K562 (cell line): ENCODE results near the gene BCAS3. TPM values are rescaled to one million over a fixed set of nuclear protein-coding genes. Genes with fewer than 3 reads are reported as not detected.

ENCODE experiments used
- ATF7 ChIP-seq: fragments of 450-650 bp; IDR thresholded peaks from 2 replicates; pipeline ENCODE4 v1.7.1; 2014; ENCODE audit warnings: mild to moderate bottlenecking, moderate library complexity
- ETV1 ChIP-seq: fragments of 450-650 bp; conservative IDR thresholded peaks from 2 replicates; pipeline ENCODE4 v1.6.1; 2016; ENCODE audit warnings: missing genetic modification characterization, control low read depth, low read depth, missing compliant biosample characterization
- FOXA1 ChIP-seq: fragments of 450-650 bp; IDR thresholded peaks from 2 replicates; pipeline ENCODE4 v1.6.1; 2016; ENCODE audit warnings: mild to moderate bottlenecking, borderline replicate concordance
- HLTF ChIP-seq: fragments of 450-650 bp; IDR thresholded peaks from 2 replicates; pipeline ENCODE4 v1.6.1; 2016
- JUND ChIP-seq, 2 experiments: IDR thresholded peaks; 2 replicates in 1 of 2; 3 replicates in 1 of 2; pipeline ENCODE4 v1.6.1; 2011; ENCODE audit warnings: borderline replicate concordance in 2 of 2, low read depth in 2 of 2, low read length in 2 of 2, improper control_type of control experiment in 1 of 2, missing biosample characterization in 1 of 2, missing genetic modification characterization in 1 of 2, missing genetic modification reagents in 1 of 2
- RHOXF2B ChIP-seq: fragments of 250-450 bp; sonication (Bioruptor Pico); conservative IDR thresholded peaks from 2 replicates; pipeline ENCODE4 v1.5.1; 2021
- SMARCE1 ChIP-seq: fragments of 450-650 bp; IDR thresholded peaks from 2 replicates; pipeline ENCODE4 v1.7.1; 2016; ENCODE audit warnings: mild to moderate bottlenecking
- ZNF766 ChIP-seq: fragments of 200-800 bp; sonication (Bioruptor generic); conservative IDR thresholded peaks from 2 replicates; pipeline ENCODE4 v1.6.1; 2016; ENCODE audit warnings: missing genetic modification characterization, missing compliant biosample characterization
- ZNF77 ChIP-seq: fragments of 250-450 bp; sonication (Bioruptor Pico); IDR thresholded peaks from 2 replicates; pipeline ENCODE4 v1.5.0; 2020
- polyA plus RNA-seq, 8 experiments: library from polyadenylated mRNA; depleted of rRNA in 4 of 8; stranded (reverse) in 5 of 8; unstranded in 3 of 8; fragments of >200 nt; fragmentation: Nextera tagmentation in 2 of 8; fragmentation: Illumina TruSeq in 1 of 8; extraction: Ambion mirVana in 2 of 8; extraction: Trizol in 1 of 8; gene quantifications; 2 replicates each; pipeline versions ENCODE4 v1.2.1 to v1.2.3, GENCODE V29; 2011 to 2014; ENCODE audit warnings: inconsistent platforms in 1 of 8, missing spikeins in 1 of 8
- total RNA-seq, 7 experiments: library from RNA; depleted of rRNA in 6 of 7; stranded (reverse); fragments of >200 nt in 6 of 7; fragmentation: Illumina TruSeq in 2 of 7; extraction: Trizol in 2 of 7; gene quantifications; 2 replicates each; pipeline versions ENCODE4 v1.2.1 to v1.2.3, GENCODE V29; 2011 to 2021; ENCODE audit warnings: low replicate concordance in 1 of 7
- TF ChIP-seq, protein P1 (sequence below): fragments of 450-650 bp; IDR thresholded peaks from 2 replicates; pipeline ENCODE4 v1.6.1; 2016; ENCODE audit warnings: mild to moderate bottlenecking, moderate library complexity

The BCAS3 gene
- total and polyA plus RNA-seq, 9 of the 15 experiments (the other 6 are each of a cell fraction or from before 2014, with no cell fraction given) = 1.9 to 5.5 (median 3.5) TPM

DNA sequence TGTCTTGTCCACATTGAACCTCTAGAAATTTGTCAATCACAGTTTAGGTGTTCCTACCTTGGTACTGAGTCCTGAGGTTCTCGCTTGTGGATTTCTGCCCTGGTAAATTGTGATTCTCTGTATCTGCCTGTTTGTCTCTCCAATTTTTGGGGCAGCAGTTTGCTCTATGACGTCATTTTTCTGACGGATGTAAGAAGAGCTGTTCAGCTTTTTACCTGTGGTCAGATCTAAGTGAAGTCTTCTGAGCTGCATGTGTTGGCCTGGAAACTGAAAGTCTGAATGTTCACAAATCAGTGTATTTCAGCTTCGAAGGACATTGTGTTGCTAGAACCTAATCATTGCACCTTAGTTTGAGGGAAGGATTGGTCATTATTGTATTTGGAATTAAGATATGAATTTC, 63.4 kb downstream of the BCAS3 start (continued):
- TF ChIP-seq, protein P1, sequence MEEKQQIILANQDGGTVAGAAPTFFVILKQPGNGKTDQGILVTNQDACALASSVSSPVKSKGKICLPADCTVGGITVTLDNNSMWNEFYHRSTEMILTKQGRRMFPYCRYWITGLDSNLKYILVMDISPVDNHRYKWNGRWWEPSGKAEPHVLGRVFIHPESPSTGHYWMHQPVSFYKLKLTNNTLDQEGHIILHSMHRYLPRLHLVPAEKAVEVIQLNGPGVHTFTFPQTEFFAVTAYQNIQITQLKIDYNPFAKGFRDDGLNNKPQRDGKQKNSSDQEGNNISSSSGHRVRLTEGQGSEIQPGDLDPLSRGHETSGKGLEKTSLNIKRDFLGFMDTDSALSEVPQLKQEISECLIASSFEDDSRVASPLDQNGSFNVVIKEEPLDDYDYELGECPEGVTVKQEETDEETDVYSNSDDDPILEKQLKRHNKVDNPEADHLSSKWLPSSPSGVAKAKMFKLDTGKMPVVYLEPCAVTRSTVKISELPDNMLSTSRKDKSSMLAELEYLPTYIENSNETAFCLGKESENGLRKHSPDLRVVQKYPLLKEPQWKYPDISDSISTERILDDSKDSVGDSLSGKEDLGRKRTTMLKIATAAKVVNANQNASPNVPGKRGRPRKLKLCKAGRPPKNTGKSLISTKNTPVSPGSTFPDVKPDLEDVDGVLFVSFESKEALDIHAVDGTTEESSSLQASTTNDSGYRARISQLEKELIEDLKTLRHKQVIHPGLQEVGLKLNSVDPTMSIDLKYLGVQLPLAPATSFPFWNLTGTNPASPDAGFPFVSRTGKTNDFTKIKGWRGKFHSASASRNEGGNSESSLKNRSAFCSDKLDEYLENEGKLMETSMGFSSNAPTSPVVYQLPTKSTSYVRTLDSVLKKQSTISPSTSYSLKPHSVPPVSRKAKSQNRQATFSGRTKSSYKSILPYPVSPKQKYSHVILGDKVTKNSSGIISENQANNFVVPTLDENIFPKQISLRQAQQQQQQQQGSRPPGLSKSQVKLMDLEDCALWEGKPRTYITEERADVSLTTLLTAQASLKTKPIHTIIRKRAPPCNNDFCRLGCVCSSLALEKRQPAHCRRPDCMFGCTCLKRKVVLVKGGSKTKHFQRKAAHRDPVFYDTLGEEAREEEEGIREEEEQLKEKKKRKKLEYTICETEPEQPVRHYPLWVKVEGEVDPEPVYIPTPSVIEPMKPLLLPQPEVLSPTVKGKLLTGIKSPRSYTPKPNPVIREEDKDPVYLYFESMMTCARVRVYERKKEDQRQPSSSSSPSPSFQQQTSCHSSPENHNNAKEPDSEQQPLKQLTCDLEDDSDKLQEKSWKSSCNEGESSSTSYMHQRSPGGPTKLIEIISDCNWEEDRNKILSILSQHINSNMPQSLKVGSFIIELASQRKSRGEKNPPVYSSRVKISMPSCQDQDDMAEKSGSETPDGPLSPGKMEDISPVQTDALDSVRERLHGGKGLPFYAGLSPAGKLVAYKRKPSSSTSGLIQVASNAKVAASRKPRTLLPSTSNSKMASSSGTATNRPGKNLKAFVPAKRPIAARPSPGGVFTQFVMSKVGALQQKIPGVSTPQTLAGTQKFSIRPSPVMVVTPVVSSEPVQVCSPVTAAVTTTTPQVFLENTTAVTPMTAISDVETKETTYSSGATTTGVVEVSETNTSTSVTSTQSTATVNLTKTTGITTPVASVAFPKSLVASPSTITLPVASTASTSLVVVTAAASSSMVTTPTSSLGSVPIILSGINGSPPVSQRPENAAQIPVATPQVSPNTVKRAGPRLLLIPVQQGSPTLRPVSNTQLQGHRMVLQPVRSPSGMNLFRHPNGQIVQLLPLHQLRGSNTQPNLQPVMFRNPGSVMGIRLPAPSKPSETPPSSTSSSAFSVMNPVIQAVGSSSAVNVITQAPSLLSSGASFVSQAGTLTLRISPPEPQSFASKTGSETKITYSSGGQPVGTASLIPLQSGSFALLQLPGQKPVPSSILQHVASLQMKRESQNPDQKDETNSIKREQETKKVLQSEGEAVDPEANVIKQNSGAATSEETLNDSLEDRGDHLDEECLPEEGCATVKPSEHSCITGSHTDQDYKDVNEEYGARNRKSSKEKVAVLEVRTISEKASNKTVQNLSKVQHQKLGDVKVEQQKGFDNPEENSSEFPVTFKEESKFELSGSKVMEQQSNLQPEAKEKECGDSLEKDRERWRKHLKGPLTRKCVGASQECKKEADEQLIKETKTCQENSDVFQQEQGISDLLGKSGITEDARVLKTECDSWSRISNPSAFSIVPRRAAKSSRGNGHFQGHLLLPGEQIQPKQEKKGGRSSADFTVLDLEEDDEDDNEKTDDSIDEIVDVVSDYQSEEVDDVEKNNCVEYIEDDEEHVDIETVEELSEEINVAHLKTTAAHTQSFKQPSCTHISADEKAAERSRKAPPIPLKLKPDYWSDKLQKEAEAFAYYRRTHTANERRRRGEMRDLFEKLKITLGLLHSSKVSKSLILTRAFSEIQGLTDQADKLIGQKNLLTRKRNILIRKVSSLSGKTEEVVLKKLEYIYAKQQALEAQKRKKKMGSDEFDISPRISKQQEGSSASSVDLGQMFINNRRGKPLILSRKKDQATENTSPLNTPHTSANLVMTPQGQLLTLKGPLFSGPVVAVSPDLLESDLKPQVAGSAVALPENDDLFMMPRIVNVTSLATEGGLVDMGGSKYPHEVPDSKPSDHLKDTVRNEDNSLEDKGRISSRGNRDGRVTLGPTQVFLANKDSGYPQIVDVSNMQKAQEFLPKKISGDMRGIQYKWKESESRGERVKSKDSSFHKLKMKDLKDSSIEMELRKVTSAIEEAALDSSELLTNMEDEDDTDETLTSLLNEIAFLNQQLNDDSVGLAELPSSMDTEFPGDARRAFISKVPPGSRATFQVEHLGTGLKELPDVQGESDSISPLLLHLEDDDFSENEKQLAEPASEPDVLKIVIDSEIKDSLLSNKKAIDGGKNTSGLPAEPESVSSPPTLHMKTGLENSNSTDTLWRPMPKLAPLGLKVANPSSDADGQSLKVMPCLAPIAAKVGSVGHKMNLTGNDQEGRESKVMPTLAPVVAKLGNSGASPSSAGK = no peak
- no peak for TF ChIP-seq SMARCE1
- no peak for TF ChIP-seq FOXA1
- TF ChIP-seq ETV1 (tag) = no peak
- TF ChIP-seq ZNF766 = no peak
- no peak for TF ChIP-seq ZNF77 (CRISPR knock-in tag)
- TF ChIP-seq JUND (IDR thresholded peaks at IDR 0.05; ENCODE audit: borderline replicate concordance, low read depth, low read length) = 0 out of 2 replicates have a peak, but pooled peaks have one; percentile 24
- no peak; the same call in 2 of the 3 replicates for TF ChIP-seq JUND (tag; IDR thresholded peaks at IDR 0.05; ENCODE audit: borderline replicate concordance, low read depth, low read length)
- TF ChIP-seq RHOXF2B (CRISPR knock-in tag) = no peak
- peak; percentile 86 for TF ChIP-seq ATF7
- TF ChIP-seq HLTF = no peak
